ENCODE measurements around the gene KRT73. TPM values are rescaled to one million over a fixed set of nuclear protein-coding genes. Genes with fewer than 3 reads are reported as not detected.

KRT73 gene
- total RNA-seq, 1 donor from 2014 or later = not detected

DNA sequence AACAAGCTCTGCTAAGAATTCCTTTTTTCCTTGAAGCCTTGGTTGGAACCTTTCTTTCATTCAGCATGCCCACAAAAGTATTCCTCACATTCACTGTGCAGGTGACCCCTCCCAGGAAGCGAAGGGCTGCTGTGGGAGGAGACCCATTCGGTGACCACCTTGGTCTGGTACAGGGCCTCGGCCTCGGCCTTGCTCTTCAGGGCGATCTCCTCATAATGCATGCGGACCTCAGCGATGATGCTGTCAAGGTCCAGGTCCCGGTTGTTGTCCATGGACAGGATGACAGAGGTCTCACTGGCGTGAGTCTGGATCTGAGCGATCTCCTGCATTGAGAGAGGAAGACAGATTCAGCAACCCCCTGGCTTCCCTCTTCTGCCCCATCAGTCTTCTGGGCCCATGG lies 47.8 kb downstream of the KRT73 start:
- Mint-ChIP-seq H3K9me3 (no peaks in the 10 kb centered on the region), H3K4me3 (no peak overlapping the region), H3K36me3 (no peaks in the 10 kb centered on the region), H3K27me3 (peaks cover 46% of the 10 kb centered on the region), H3K27ac (no peak overlapping the region), H3K4me1 (ENCODE audit: unreplicated experiment) (no peaks in the 10 kb centered on the region)
- TF ChIP-seq, protein P1, sequence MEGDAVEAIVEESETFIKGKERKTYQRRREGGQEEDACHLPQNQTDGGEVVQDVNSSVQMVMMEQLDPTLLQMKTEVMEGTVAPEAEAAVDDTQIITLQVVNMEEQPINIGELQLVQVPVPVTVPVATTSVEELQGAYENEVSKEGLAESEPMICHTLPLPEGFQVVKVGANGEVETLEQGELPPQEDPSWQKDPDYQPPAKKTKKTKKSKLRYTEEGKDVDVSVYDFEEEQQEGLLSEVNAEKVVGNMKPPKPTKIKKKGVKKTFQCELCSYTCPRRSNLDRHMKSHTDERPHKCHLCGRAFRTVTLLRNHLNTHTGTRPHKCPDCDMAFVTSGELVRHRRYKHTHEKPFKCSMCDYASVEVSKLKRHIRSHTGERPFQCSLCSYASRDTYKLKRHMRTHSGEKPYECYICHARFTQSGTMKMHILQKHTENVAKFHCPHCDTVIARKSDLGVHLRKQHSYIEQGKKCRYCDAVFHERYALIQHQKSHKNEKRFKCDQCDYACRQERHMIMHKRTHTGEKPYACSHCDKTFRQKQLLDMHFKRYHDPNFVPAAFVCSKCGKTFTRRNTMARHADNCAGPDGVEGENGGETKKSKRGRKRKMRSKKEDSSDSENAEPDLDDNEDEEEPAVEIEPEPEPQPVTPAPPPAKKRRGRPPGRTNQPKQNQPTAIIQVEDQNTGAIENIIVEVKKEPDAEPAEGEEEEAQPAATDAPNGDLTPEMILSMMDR (conservative IDR thresholded peaks at IDR 0.05) = no peak
- DNase-seq (ENCODE audit: extremely low spot score, unreplicated experiment) = no peak

DNA sequence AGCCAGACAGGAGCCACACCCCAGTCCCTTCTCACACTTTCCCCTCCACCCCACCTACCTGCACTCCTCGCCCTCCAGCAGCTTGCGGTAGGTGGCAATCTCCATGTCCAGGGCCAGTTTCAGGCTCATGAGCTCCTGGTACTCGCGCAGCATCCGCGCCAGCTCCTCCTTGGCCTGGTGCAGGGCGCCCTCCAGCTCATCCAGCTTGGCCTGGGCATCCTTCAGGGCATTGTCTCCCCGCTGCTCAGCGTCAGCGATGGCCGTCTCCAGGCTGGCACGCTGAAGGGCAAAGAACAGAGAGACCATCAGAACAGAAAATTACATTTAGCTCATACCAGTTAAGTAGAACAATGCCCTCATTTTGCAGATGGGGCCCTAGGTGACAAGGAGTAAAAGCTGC lies 50.2 kb downstream of the KRT73 start:
- no peaks in the 10 kb centered on the region for H3K36me3 Mint-ChIP-seq
- TF ChIP-seq, protein P1 (conservative IDR thresholded peaks at IDR 0.05) = no peak
- peaks cover 60% of the 10 kb centered on the region for H3K27me3 Mint-ChIP-seq
- H3K27ac Mint-ChIP-seq = no peak overlapping the region
- no peaks in the 10 kb centered on the region for H3K4me1 Mint-ChIP-seq (ENCODE audit: unreplicated experiment)
- H3K4me3 Mint-ChIP-seq = no peak overlapping the region
- H3K9me3 Mint-ChIP-seq = no peaks in the 10 kb centered on the region
- no peak for DNase-seq (ENCODE audit: extremely low spot score, unreplicated experiment)

DNA sequence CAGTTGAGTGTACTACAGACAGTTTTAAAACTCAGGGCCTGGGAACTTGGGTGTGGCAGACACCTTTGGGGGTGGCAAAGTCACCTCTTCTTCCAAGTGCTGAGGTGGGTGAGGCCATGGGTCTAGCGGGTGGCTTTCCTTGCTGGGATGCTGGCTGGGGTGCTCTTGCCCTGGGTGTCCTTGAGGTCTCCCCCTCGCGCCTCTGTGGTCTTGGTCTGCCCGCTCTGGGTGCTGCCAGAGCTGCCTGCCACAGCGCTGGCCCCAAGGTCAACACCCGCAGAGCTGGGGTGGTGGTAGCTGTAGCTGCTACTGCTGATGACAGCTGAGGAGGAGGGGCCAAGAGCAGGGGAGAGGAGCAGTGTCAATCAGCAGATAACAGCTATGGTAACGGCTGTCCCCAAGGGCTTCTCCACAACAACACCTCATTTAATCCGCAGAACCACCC lies 51.5 kb downstream of the KRT73 start:
- DNase-seq (ENCODE audit: extremely low spot score, unreplicated experiment) = no peak
- TF ChIP-seq, protein P1 (conservative IDR thresholded peaks at IDR 0.05) = no peak
- no peak overlapping the region for H3K4me3 Mint-ChIP-seq
- H3K27me3 Mint-ChIP-seq = peaks cover 52% of the 10 kb centered on the region
- no peaks in the 10 kb centered on the region for H3K4me1 Mint-ChIP-seq (ENCODE audit: unreplicated experiment)
- H3K36me3 Mint-ChIP-seq = no peaks in the 10 kb centered on the region
- H3K9me3 Mint-ChIP-seq = no peaks in the 10 kb centered on the region
- no peak overlapping the region for H3K27ac Mint-ChIP-seq

DNA sequence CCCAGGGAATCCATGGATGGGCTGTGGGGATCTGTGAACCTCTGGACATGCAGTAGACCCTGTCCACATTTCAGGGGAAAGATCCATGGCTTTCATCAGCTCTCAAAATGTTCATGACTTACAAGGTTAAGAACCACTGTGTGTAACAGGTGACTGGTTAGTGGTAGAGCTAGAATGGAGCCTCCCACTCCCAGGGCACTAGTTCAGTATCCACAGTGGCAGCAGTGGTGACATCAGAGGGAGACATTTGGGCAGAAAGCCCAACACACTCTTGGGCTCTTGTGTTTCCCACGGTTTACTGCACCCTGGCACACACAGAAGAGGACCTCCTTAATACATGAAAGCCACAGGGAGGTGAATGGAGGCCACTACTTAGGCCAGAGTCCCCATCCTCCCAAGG lies 53.8 kb downstream of the KRT73 start:
- H3K27me3 Mint-ChIP-seq = peaks cover 53% of the 10 kb centered on the region
- TF ChIP-seq, protein P1 (conservative IDR thresholded peaks at IDR 0.05) = no peak
- no peak overlapping the region for H3K27ac Mint-ChIP-seq
- H3K9me3 Mint-ChIP-seq = no peaks in the 10 kb centered on the region
- no peak for DNase-seq (ENCODE audit: extremely low spot score, unreplicated experiment)
- H3K4me1 Mint-ChIP-seq (ENCODE audit: unreplicated experiment) = no peaks in the 10 kb centered on the region
- no peak overlapping the region for H3K4me3 Mint-ChIP-seq
- H3K36me3 Mint-ChIP-seq = no peaks in the 10 kb centered on the region

DNA sequence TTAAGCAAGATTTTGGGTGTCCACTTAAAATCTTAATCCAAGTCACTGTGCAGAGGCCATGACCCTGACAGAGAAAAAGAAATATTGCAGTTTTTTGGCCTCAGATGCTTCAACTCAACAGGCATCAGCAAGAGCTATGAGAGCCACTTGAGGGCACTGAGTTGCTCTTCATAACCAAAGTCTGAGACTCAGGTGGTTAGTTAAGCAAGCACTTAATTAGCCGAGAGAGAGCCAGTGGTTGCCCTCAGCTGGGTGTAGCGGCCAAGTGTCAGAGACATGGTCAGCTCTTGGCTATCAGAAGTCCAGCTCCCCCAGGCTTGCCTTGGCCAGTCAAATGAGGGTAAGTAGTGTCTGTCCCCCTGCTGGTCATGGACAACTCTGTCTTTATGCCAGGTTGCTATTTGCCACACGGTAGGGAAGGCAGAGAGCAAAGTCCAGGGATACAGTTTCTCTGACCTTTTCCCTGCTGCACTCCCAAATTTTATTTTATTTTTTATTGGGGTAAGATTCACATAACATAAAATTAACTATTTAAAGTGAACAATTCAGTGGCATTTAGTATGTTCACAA lies 56.4 kb downstream of the KRT73 start:
- Mint-ChIP-seq H3K4me3 (no peak overlapping the region), H3K27ac (no peak overlapping the region), H3K36me3 (no peaks in the 10 kb centered on the region), H3K27me3 (peaks cover 56% of the 10 kb centered on the region), H3K4me1 (ENCODE audit: unreplicated experiment) (no peaks in the 10 kb centered on the region), H3K9me3 (no peaks in the 10 kb centered on the region)
- no peak for DNase-seq (ENCODE audit: extremely low spot score, unreplicated experiment)
- TF ChIP-seq, protein P1 (conservative IDR thresholded peaks at IDR 0.05) = peak; percentile 58

DNA sequence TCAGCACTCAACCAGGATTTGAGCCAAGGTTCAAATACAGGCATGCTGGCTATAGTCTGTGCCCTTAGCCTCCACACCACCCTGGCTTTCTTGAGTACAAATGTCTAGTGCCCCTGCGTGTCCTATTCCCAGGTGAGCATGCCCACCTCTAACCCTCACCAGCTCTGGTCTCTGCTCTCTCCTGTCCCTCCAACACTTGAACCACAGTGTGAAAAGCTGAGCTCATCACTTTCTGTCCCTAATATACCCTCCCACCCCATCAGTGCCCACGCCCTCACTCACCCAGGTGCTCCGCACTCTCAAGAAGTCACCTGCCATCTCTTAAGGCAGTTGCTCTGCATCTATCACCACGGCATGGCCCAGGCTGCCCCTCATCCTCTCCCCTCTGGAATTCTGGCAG lies 58.4 kb downstream of the KRT73 start:
- Mint-ChIP-seq H3K27me3 (peaks cover 51% of the 10 kb centered on the region), H3K27ac (no peak overlapping the region), H3K9me3 (no peaks in the 10 kb centered on the region), H3K4me1 (ENCODE audit: unreplicated experiment) (no peaks in the 10 kb centered on the region), H3K36me3 (no peaks in the 10 kb centered on the region), H3K4me3 (no peak overlapping the region)
- no peak for DNase-seq (ENCODE audit: extremely low spot score, unreplicated experiment)
- TF ChIP-seq, protein P1 (conservative IDR thresholded peaks at IDR 0.05) = no peak

Data from type B pancreatic cell (in vitro differentiated cells).